K562 (cell line): Measurements from ENCODE around the gene ZBTB8A. TPM values are rescaled to one million over a fixed set of nuclear protein-coding genes. Genes with fewer than 3 reads are reported as not detected.
A peak's percentile ranks its signal among the peaks of the same experiment; 100 is the strongest.

ENCODE experiments used
- ARHGAP35 ChIP-seq: fragments of 450-650 bp; IDR thresholded peaks from 2 replicates; pipeline ENCODE4 v1.6.1; 2018; ENCODE audit not compliant: partially characterized antibody
- CBX3 ChIP-seq, 2 experiments: IDR thresholded peaks; 1 replicate in 1 of 2; 2 replicates in 1 of 2; pipeline ENCODE4 v1.6.1; 2012; ENCODE audit warnings: inconsistent platforms in 2 of 2, low read length in 2 of 2, borderline replicate concordance in 1 of 2, control low read depth in 1 of 2
- GATA2 ChIP-seq: sonication (generic); formaldehyde crosslinking; IDR thresholded peaks from 2 replicates; pipeline ENCODE4 v1.4.0; 2020; ENCODE audit warnings: mild to moderate bottlenecking, missing genetic modification reagents
- HDGF ChIP-seq: fragments of 450-650 bp; IDR thresholded peaks from 2 replicates; pipeline ENCODE4 v1.6.1; 2016
- HNRNPK ChIP-seq: fragments of 200-400 bp; formaldehyde crosslinking; IDR thresholded peaks from one replicate; pipeline ENCODE4 v1.6.1; 2018; ENCODE audit warnings: mild to moderate bottlenecking, low read depth, low read length; ENCODE audit not compliant: poor library complexity, severe bottlenecking
- HNRNPUL1 ChIP-seq: fragments of 200-400 bp; formaldehyde crosslinking; IDR thresholded peaks from 2 replicates; pipeline ENCODE4 v1.6.1; 2017; ENCODE audit warnings: low read length
- MCM3 ChIP-seq: fragments of 450-650 bp; IDR thresholded peaks from 2 replicates; pipeline ENCODE4 v1.6.1; 2016
- MCM5 ChIP-seq: fragments of 450-650 bp; IDR thresholded peaks from 2 replicates; pipeline ENCODE4 v1.6.1; 2016; ENCODE audit warnings: low read depth
- MTA3 ChIP-seq: fragments of 450-650 bp; formaldehyde crosslinking; IDR thresholded peaks from 2 replicates; pipeline ENCODE4 v1.6.1; 2017; ENCODE audit warnings: mild to moderate bottlenecking, borderline replicate concordance
- MXD1 ChIP-seq: fragments of 250-450 bp; sonication (Bioruptor Pico); IDR thresholded peaks from 2 replicates; pipeline ENCODE4 v1.8.0; 2021; ENCODE audit warnings: borderline replicate concordance, mild to moderate bottlenecking, moderate library complexity; ENCODE audit not compliant: poor library complexity, severe bottlenecking
- OTX1 ChIP-seq: fragments of 450-650 bp; formaldehyde crosslinking; IDR thresholded peaks from 2 replicates; pipeline ENCODE4 v1.4.0; 2022; ENCODE audit warnings: mild to moderate bottlenecking
- PHTF2 ChIP-seq: fragments of 250-450 bp; sonication (Bioruptor Pico); IDR thresholded peaks from 2 replicates; pipeline ENCODE4 v1.5.0; 2021; ENCODE audit warnings: mild to moderate bottlenecking
- PTTG1 ChIP-seq: fragments of 450-650 bp; IDR thresholded peaks from 2 replicates; pipeline ENCODE4 v1.6.1; 2016; ENCODE audit warnings: low read depth, mild to moderate bottlenecking, missing genetic modification characterization, missing compliant biosample characterization
- RUNX1 ChIP-seq: sonication (generic); IDR thresholded peaks from 2 replicates; pipeline ENCODE4 v1.6.1; 2016; ENCODE audit warnings: antibody characterized with exemption, low read depth
- SIN3B ChIP-seq: fragments of 450-650 bp; IDR thresholded peaks from 2 replicates; pipeline ENCODE4 v1.6.1; 2017; ENCODE audit warnings: low read depth, mild to moderate bottlenecking, moderate library complexity
- SMAD1 ChIP-seq: fragments of 150-350 bp; IDR thresholded peaks from 2 replicates; pipeline ENCODE4 v1.6.1; 2014; ENCODE audit warnings: low read length, low read depth; ENCODE audit not compliant: partially characterized antibody
- ZKSCAN8 ChIP-seq: fragments of 200-800 bp; sonication (Bioruptor generic); IDR thresholded peaks from 2 replicates; pipeline ENCODE4 v1.6.1; 2016; ENCODE audit warnings: missing genetic modification characterization, missing compliant biosample characterization
- ZNF212 ChIP-seq: fragments of 450-650 bp; formaldehyde crosslinking; IDR thresholded peaks from 2 replicates; pipeline ENCODE4 v1.4.0; 2020; ENCODE audit warnings: mild to moderate bottlenecking
- ZNF23 ChIP-seq: fragments of 250-450 bp; sonication (Bioruptor Pico); IDR thresholded peaks from 2 replicates; pipeline ENCODE4 v1.4.0; 2020; ENCODE audit warnings: mild to moderate bottlenecking
- ZNF431 ChIP-seq: sonication (generic); formaldehyde crosslinking; IDR thresholded peaks from 2 replicates; pipeline ENCODE4 v1.8.0; 2022; ENCODE audit warnings: mild to moderate bottlenecking, missing genetic modification reagents
- ZNF511 ChIP-seq: sonication (generic); formaldehyde crosslinking; IDR thresholded peaks from 2 replicates; pipeline ENCODE4 v1.8.0; 2022; ENCODE audit warnings: mild to moderate bottlenecking, missing genetic modification reagents
- ZNF766 ChIP-seq: fragments of 200-800 bp; sonication (Bioruptor generic); conservative IDR thresholded peaks from 2 replicates; pipeline ENCODE4 v1.6.1; 2016; ENCODE audit warnings: missing genetic modification characterization, missing compliant biosample characterization
- ZSCAN32 ChIP-seq: fragments of 450-650 bp; formaldehyde crosslinking; IDR thresholded peaks from 2 replicates; pipeline ENCODE4 v1.4.0; 2020; ENCODE audit warnings: mild to moderate bottlenecking, moderate library complexity
- ZZZ3 ChIP-seq: fragments of 450-650 bp; IDR thresholded peaks from 2 replicates; pipeline ENCODE4 v1.6.1; 2016; ENCODE audit warnings: antibody characterized with exemption, mild to moderate bottlenecking, moderate library complexity
- polyA plus RNA-seq, 8 experiments: library from polyadenylated mRNA; depleted of rRNA in 4 of 8; stranded (reverse) in 5 of 8; unstranded in 3 of 8; fragments of >200 nt; fragmentation: Nextera tagmentation in 2 of 8; fragmentation: Illumina TruSeq in 1 of 8; extraction: Ambion mirVana in 2 of 8; extraction: Trizol in 1 of 8; gene quantifications; 2 replicates each; pipeline versions ENCODE4 v1.2.1 to v1.2.3, GENCODE V29; 2011 to 2014; ENCODE audit warnings: inconsistent platforms in 1 of 8, missing spikeins in 1 of 8
- total RNA-seq, 7 experiments: library from RNA; depleted of rRNA in 6 of 7; stranded (reverse); fragments of >200 nt in 6 of 7; fragmentation: Illumina TruSeq in 2 of 7; extraction: Trizol in 2 of 7; gene quantifications; 2 replicates each; pipeline versions ENCODE4 v1.2.1 to v1.2.3, GENCODE V29; 2011 to 2021; ENCODE audit warnings: low replicate concordance in 1 of 7
- TF ChIP-seq, protein P1 (sequence below): sonication (generic); formaldehyde crosslinking; IDR thresholded peaks from 2 replicates; pipeline ENCODE4 v1.8.0; 2022; ENCODE audit warnings: missing genetic modification reagents, mild to moderate bottlenecking, borderline replicate concordance
- TF ChIP-seq, protein P2 (sequence below): fragments of 450-650 bp; formaldehyde crosslinking; IDR thresholded peaks from 2 replicates; pipeline ENCODE4 v1.4.0; 2020; ENCODE audit warnings: mild to moderate bottlenecking, moderate library complexity
- TF ChIP-seq, protein P3 (sequence below): IDR thresholded peaks from 2 replicates; pipeline ENCODE4 v1.6.1; 2011; ENCODE audit warnings: borderline replicate concordance, low read depth, mild to moderate bottlenecking, moderate library complexity, low read length; ENCODE audit not compliant: insufficient read depth, poor library complexity, severe bottlenecking

Gene ZBTB8A
- total and polyA plus RNA-seq, 9 of the 15 experiments (the other 6 are each of a cell fraction or from before 2014, with no cell fraction given), result 0.01 to 0.64 (median 0.09) TPM

- TF ChIP-seq, protein P1, sequence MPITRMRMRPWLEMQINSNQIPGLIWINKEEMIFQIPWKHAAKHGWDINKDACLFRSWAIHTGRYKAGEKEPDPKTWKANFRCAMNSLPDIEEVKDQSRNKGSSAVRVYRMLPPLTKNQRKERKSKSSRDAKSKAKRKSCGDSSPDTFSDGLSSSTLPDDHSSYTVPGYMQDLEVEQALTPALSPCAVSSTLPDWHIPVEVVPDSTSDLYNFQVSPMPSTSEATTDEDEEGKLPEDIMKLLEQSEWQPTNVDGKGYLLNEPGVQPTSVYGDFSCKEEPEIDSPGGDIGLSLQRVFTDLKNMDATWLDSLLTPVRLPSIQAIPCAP (CRISPR knock-in tag), result no peak
- TF ChIP-seq HNRNPK (no peak), ZNF23 (CRISPR knock-in tag) (no peak), OTX1 (CRISPR knock-in tag) (no peak), ZNF212 (CRISPR knock-in tag) (no peak), ZSCAN32 (peak; percentile 87), SMAD1 (no peak), PHTF2 (no peak), ZNF511 (CRISPR knock-in tag) (no peak), SIN3B (no peak), HDGF (no peak), HNRNPUL1 (no peak), MCM5 (no peak), ARHGAP35 (no peak), PTTG1 (tag) (no peak), CBX3 (IDR thresholded peaks at IDR 0.05; ENCODE audit: borderline replicate concordance in 1 of 2, low read length in 2 of 2) (no peak), ZKSCAN8 (CRISPR knock-in tag) (0 out of 2 replicates have a peak, but pooled peaks have one; percentile 46), MCM3 (no peak), RUNX1 (no peak), ZZZ3 (no peak), MTA3 (no peak), MXD1 (CRISPR knock-in tag) (no peak), GATA2 (CRISPR knock-in tag) (no peak), ZNF431 (CRISPR knock-in tag) (no peak), ZNF766 (CRISPR knock-in tag) (0 out of 2 replicates have a peak, but pooled peaks have one; percentile 43)
- TF ChIP-seq, protein P2, sequence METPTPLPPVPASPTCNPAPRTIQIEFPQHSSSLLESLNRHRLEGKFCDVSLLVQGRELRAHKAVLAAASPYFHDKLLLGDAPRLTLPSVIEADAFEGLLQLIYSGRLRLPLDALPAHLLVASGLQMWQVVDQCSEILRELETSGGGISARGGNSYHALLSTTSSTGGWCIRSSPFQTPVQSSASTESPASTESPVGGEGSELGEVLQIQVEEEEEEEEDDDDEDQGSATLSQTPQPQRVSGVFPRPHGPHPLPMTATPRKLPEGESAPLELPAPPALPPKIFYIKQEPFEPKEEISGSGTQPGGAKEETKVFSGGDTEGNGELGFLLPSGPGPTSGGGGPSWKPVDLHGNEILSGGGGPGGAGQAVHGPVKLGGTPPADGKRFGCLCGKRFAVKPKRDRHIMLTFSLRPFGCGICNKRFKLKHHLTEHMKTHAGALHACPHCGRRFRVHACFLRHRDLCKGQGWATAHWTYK, result 0 out of 2 replicates have a peak, but pooled peaks have one; percentile 54
- TF ChIP-seq, protein P3, sequence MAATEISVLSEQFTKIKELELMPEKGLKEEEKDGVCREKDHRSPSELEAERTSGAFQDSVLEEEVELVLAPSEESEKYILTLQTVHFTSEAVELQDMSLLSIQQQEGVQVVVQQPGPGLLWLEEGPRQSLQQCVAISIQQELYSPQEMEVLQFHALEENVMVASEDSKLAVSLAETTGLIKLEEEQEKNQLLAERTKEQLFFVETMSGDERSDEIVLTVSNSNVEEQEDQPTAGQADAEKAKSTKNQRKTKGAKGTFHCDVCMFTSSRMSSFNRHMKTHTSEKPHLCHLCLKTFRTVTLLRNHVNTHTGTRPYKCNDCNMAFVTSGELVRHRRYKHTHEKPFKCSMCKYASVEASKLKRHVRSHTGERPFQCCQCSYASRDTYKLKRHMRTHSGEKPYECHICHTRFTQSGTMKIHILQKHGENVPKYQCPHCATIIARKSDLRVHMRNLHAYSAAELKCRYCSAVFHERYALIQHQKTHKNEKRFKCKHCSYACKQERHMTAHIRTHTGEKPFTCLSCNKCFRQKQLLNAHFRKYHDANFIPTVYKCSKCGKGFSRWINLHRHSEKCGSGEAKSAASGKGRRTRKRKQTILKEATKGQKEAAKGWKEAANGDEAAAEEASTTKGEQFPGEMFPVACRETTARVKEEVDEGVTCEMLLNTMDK, result no peak
Observed at GRCh38 chr1:32496127-32496526, 43.1 kb upstream of the ZBTB8A start (continued).
